Prostate gland (tissue), 2 donors: ENCODE measurements around the gene PDILT.

ENCODE experiments used
- CTCF ChIP-seq, 4 experiments: fragments of 200-600 bp in 2 of 4; fragments of 450-650 bp in 2 of 4; sonication (generic) in 2 of 4; IDR thresholded peaks; 1 replicate in 3 of 4; 2 replicates in 1 of 4; pipeline ENCODE4 v1.5.1; 2016 to 2019; ENCODE audit warnings: antibody characterized with exemption in 4 of 4, mild to moderate bottlenecking in 2 of 4, moderate library complexity in 2 of 4
- POLR2A ChIP-seq: fragments of 450-650 bp; IDR thresholded peaks from one replicate; pipeline ENCODE4 v1.6.1; 2016; ENCODE audit warnings: antibody characterized with exemption, mild to moderate bottlenecking

- TF ChIP-seq POLR2A (no peak), CTCF (IDR thresholded peaks at IDR 0.05) (no peak)
Observed at GRCh38 chr16:20398603-20399002, 5.9 kb downstream of the PDILT start.
